HEK293 (cell line): ENCODE measurements around the gene FGFR4.
A peak's percentile ranks its signal among the peaks of the same experiment; 100 is the strongest.

Experiments used
- BCL11B ChIP-seq: fragments of 450-650 bp; formaldehyde crosslinking; IDR thresholded peaks from 2 replicates; pipeline ENCODE4 v1.5.1; 2016; ENCODE audit warnings: low read depth, missing biosample characterization, missing genetic modification characterization
- GLI2 ChIP-seq: fragments of 450-650 bp; formaldehyde crosslinking; IDR thresholded peaks from 2 replicates; pipeline ENCODE4; 2017; ENCODE audit warnings: missing biosample characterization, missing genetic modification characterization, low read depth, borderline replicate concordance
- IKZF3 ChIP-seq: fragments of 450-650 bp; IDR thresholded peaks from 2 replicates; pipeline ENCODE4 v1.5.0; 2018; ENCODE audit warnings: missing biosample characterization, mild to moderate bottlenecking, missing genetic modification characterization, moderate library complexity
- KLF10 ChIP-seq: fragments of 450-650 bp; IDR thresholded peaks from 2 replicates; pipeline ENCODE4 v1.5.1; 2018; ENCODE audit warnings: missing biosample characterization, mild to moderate bottlenecking, missing genetic modification characterization
- KLF8 ChIP-seq: fragments of 450-650 bp; formaldehyde crosslinking; IDR thresholded peaks from 2 replicates; pipeline ENCODE4 v1.5.1; 2016; ENCODE audit warnings: missing biosample characterization, missing genetic modification characterization
- MEIS1 ChIP-seq: sonication (generic); formaldehyde crosslinking; IDR thresholded peaks from 2 replicates; pipeline ENCODE4 v1.8.1; 2022; ENCODE audit warnings: missing genetic modification reagents, mild to moderate bottlenecking, borderline replicate concordance
- OSR2 ChIP-seq: fragments of 450-650 bp; formaldehyde crosslinking; IDR thresholded peaks from 2 replicates; pipeline ENCODE4 v1.5.1; 2016; ENCODE audit warnings: missing biosample characterization, missing genetic modification characterization
- OVOL3 ChIP-seq: fragments of 450-650 bp; formaldehyde crosslinking; IDR thresholded peaks from 2 replicates; pipeline ENCODE4 v1.5.1; 2016; ENCODE audit warnings: missing biosample characterization, missing genetic modification characterization
- REPIN1 ChIP-seq: fragments of 450-650 bp; formaldehyde crosslinking; IDR thresholded peaks from 2 replicates; pipeline ENCODE4 v1.5.1; 2017; ENCODE audit warnings: missing biosample characterization, missing genetic modification characterization, low read depth
- SP2 ChIP-seq: fragments of 450-650 bp; formaldehyde crosslinking; IDR thresholded peaks from 2 replicates; pipeline ENCODE4 v1.5.1; 2016; ENCODE audit warnings: missing biosample characterization, missing genetic modification characterization
- YY2 ChIP-seq: fragments of 450-650 bp; formaldehyde crosslinking; IDR thresholded peaks from 2 replicates; pipeline ENCODE4 v1.5.1; 2016; ENCODE audit warnings: missing biosample characterization, missing genetic modification characterization
- ZBTB10 ChIP-seq: fragments of 450-650 bp; formaldehyde crosslinking; IDR thresholded peaks from 2 replicates; pipeline ENCODE4 v1.5.1; 2016; ENCODE audit warnings: missing biosample characterization, missing genetic modification characterization
- ZBTB44 ChIP-seq: fragments of 450-650 bp; IDR thresholded peaks from 2 replicates; pipeline ENCODE4 v1.5.1; 2018; ENCODE audit warnings: missing biosample characterization, mild to moderate bottlenecking, missing genetic modification characterization
- ZNF138 ChIP-seq: fragments of 450-650 bp; formaldehyde crosslinking; IDR thresholded peaks from 2 replicates; pipeline ENCODE4 v1.5.1; 2016; ENCODE audit warnings: missing biosample characterization, missing genetic modification characterization, borderline replicate concordance
- ZNF140 ChIP-seq: fragments of 450-650 bp; formaldehyde crosslinking; IDR thresholded peaks from 2 replicates; pipeline ENCODE4 v1.5.1; 2016; ENCODE audit warnings: missing biosample characterization, missing genetic modification characterization
- ZNF175 ChIP-seq: fragments of 450-650 bp; formaldehyde crosslinking; IDR thresholded peaks from 2 replicates; pipeline ENCODE4 v1.5.1; 2016; ENCODE audit warnings: missing biosample characterization, missing genetic modification characterization
- ZNF23 ChIP-seq: fragments of 450-650 bp; formaldehyde crosslinking; IDR thresholded peaks from 2 replicates; pipeline ENCODE4 v1.5.1; 2016; ENCODE audit warnings: missing biosample characterization, missing genetic modification characterization, borderline replicate concordance
- ZNF501 ChIP-seq: fragments of 450-650 bp; formaldehyde crosslinking; IDR thresholded peaks from 2 replicates; pipeline ENCODE4 v1.5.1; 2016; ENCODE audit warnings: missing biosample characterization, missing genetic modification characterization
- ZNF529 ChIP-seq: fragments of 450-650 bp; formaldehyde crosslinking; IDR thresholded peaks from 2 replicates; pipeline ENCODE4 v1.5.1; 2017; ENCODE audit warnings: missing genetic modification characterization, missing biosample characterization; ENCODE audit not compliant: insufficient replicate concordance
- ZNF530 ChIP-seq: fragments of 450-650 bp; formaldehyde crosslinking; IDR thresholded peaks from 2 replicates; pipeline ENCODE4 v1.5.1; 2016; ENCODE audit warnings: low read depth, missing biosample characterization, missing genetic modification characterization
- ZNF548 ChIP-seq: fragments of 450-650 bp; formaldehyde crosslinking; IDR thresholded peaks from 2 replicates; pipeline ENCODE4 v1.5.1; 2016; ENCODE audit warnings: missing biosample characterization, missing genetic modification characterization
- ZNF555 ChIP-seq: fragments of 450-650 bp; formaldehyde crosslinking; conservative IDR thresholded peaks from 2 replicates; pipeline ENCODE4 v1.5.1; 2017; ENCODE audit warnings: missing biosample characterization, mild to moderate bottlenecking, missing genetic modification characterization, inconsistent platforms
- ZNF600 ChIP-seq: fragments of 450-650 bp; formaldehyde crosslinking; IDR thresholded peaks from 2 replicates; pipeline ENCODE4 v1.5.1; 2016; ENCODE audit warnings: missing biosample characterization, missing genetic modification characterization
- ZNF664 ChIP-seq: fragments of 450-650 bp; formaldehyde crosslinking; IDR thresholded peaks from 2 replicates; pipeline ENCODE4 v1.5.1; 2016; ENCODE audit warnings: missing biosample characterization, missing genetic modification characterization
- ZNF768 ChIP-seq: fragments of 450-650 bp; formaldehyde crosslinking; IDR thresholded peaks from 2 replicates; pipeline ENCODE4 v1.5.1; 2018; ENCODE audit warnings: missing biosample characterization, mild to moderate bottlenecking, missing genetic modification characterization
- ZNF830 ChIP-seq: fragments of 450-650 bp; IDR thresholded peaks from 2 replicates; pipeline ENCODE4 v1.5.0; 2018; ENCODE audit warnings: missing biosample characterization, missing genetic modification characterization, low read depth, mild to moderate bottlenecking, moderate library complexity
- ZNF837 ChIP-seq: fragments of 450-650 bp; formaldehyde crosslinking; IDR thresholded peaks from 2 replicates; pipeline ENCODE4 v1.5.1; 2016; ENCODE audit warnings: missing biosample characterization, missing genetic modification characterization
- TF ChIP-seq, protein P1 (sequence below): fragments of 450-650 bp; formaldehyde crosslinking; IDR thresholded peaks from 2 replicates; pipeline ENCODE4 v1.5.1; 2016; ENCODE audit warnings: missing biosample characterization, missing genetic modification characterization
- TF ChIP-seq, protein P2 (sequence below): fragments of 450-650 bp; formaldehyde crosslinking; IDR thresholded peaks from 2 replicates; pipeline ENCODE4 v1.5.1; 2016; ENCODE audit warnings: missing biosample characterization, missing genetic modification characterization
- TF ChIP-seq, protein P3 (sequence below): fragments of 450-650 bp; formaldehyde crosslinking; IDR thresholded peaks from 2 replicates; pipeline ENCODE4 v1.5.1; 2016; ENCODE audit warnings: missing biosample characterization, missing genetic modification characterization

FGFR4 gene

DNA sequence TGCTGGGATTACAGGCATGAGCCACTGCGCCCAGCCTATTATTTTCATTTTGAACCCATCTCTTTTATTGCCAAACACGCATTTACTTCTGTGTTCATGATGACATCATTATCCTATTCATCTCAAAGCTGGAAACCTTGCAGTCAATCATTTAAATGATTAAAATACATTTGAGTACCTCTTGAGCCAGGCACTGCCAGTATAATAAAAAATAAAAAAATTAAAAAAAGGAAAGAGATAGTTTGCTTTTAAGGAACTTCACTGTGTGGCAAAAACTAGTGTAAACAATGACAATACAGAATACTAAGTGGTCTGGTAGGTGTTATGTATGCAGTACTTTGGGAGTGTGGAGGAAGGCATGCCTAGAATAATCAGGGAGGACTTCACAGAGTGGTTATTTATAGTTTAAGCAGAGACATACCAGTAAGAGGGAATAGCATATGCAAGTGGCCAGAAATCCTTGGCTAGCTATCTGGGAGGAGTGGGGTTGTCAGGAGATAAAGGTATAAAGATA lies 55.4 kb downstream of the FGFR4 start (continued):
- no peak for TF ChIP-seq BCL11B (tag by site-specific recombination)
- TF ChIP-seq OVOL3 (tag by site-specific recombination) = no peak
- no peak for TF ChIP-seq ZNF175 (tag by site-specific recombination)
- TF ChIP-seq YY2 (tag by site-specific recombination) = no peak
- no peak for TF ChIP-seq ZNF138 (tag by site-specific recombination)
- no peak for TF ChIP-seq ZNF23 (tag by site-specific recombination)
- no peak for TF ChIP-seq MEIS1 (CRISPR knock-in tag)
- no peak for TF ChIP-seq ZNF768 (tag by site-specific recombination)
- TF ChIP-seq, protein P1, sequence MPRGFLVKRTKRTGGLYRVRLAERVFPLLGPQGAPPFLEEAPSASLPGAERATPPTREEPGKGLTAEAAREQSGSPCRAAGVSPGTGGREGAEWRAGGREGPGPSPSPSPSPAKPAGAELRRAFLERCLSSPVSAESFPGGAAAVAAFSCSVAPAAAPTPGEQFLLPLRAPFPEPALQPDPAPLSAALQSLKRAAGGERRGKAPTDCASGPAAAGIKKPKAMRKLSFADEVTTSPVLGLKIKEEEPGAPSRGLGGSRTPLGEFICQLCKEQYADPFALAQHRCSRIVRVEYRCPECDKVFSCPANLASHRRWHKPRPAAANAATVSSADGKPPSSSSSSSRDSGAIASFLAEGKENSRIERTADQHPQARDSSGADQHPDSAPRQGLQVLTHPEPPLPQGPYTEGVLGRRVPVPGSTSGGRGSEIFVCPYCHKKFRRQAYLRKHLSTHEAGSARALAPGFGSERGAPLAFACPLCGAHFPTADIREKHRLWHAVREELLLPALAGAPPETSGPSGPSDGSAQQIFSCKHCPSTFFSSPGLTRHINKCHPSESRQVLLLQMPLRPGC = 0 out of 2 replicates have a peak, but pooled peaks have one; percentile 31
- 0 out of 2 replicates have a peak, but pooled peaks have one; percentile 36 for TF ChIP-seq KLF8 (tag by site-specific recombination)
- TF ChIP-seq, protein P2, sequence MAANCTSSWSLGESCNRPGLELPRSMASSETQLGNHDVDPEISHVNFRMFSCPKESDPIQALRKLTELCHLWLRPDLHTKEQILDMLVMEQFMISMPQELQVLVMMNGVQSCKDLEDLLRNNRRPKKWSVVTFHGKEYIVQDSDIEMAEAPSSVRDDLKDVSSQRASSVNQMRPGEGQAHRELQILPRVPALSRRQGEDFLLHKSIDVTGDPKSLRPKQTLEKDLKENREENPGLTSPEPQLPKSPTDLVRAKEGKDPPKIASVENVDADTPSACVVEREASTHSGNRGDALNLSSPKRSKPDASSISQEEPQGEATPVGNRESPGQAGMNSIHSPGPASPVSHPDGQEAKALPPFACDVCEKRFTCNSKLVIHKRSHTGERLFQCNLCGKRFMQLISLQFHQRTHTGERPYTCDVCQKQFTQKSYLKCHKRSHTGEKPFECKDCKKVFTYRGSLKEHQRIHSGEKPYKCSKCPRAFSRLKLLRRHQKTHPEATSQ (tag by site-specific recombination) = no peak
- 0 out of 2 replicates have a peak, but pooled peaks have one; percentile 9 for TF ChIP-seq IKZF3 (tag by site-specific recombination)
- TF ChIP-seq, protein P3, sequence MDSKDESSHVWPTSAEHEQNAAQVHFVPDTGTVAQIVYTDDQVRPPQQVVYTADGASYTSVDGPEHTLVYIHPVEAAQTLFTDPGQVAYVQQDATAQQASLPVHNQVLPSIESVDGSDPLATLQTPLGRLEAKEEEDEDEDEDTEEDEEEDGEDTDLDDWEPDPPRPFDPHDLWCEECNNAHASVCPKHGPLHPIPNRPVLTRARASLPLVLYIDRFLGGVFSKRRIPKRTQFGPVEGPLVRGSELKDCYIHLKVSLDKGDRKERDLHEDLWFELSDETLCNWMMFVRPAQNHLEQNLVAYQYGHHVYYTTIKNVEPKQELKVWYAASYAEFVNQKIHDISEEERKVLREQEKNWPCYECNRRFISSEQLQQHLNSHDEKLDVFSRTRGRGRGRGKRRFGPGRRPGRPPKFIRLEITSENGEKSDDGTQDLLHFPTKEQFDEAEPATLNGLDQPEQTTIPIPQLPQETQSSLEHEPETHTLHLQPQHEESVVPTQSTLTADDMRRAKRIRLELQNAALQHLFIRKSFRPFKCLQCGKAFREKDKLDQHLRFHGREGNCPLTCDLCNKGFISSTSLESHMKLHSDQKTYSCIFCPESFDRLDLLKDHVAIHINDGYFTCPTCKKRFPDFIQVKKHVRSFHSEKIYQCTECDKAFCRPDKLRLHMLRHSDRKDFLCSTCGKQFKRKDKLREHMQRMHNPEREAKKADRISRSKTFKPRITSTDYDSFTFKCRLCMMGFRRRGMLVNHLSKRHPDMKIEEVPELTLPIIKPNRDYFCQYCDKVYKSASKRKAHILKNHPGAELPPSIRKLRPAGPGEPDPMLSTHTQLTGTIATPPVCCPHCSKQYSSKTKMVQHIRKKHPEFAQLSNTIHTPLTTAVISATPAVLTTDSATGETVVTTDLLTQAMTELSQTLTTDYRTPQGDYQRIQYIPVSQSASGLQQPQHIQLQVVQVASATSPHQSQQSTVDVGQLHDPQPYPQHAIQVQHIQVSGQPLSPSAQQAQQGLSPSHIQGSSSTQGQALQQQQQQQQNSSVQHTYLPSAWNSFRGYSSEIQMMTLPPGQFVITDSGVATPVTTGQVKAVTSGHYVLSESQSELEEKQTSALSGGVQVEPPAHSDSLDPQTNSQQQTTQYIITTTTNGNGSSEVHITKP = 0 out of 2 replicates have a peak, but pooled peaks have one; percentile 28
- no peak for TF ChIP-seq GLI2
- no peak for TF ChIP-seq ZNF530 (tag by site-specific recombination)
- TF ChIP-seq ZNF600 (tag by site-specific recombination) = peak; percentile 51; the same call in 1 of the 2 replicates
- TF ChIP-seq ZNF555 = no peak
- TF ChIP-seq ZNF830 (tag by site-specific recombination) = no peak
- TF ChIP-seq REPIN1 (tag by site-specific recombination) = no peak
- TF ChIP-seq ZNF529 = no peak
- TF ChIP-seq OSR2 = peak; percentile 71; the same call in 1 of the 2 replicates
- no peak for TF ChIP-seq ZNF837 (tag by site-specific recombination)
- peak; percentile 58; the same call in 1 of the 2 replicates for TF ChIP-seq ZNF664 (tag by site-specific recombination)
- TF ChIP-seq KLF10 (tag by site-specific recombination) = peak; percentile 34; the same call in 1 of the 2 replicates
- 0 out of 2 replicates have a peak, but pooled peaks have one; percentile 16 for TF ChIP-seq ZNF501 (tag by site-specific recombination)
- TF ChIP-seq SP2 (tag by site-specific recombination) = peak; percentile 18
- no peak for TF ChIP-seq ZNF548 (tag by site-specific recombination)
- no peak for TF ChIP-seq ZBTB10 (tag by site-specific recombination)
- peak; percentile 40; the same call in 1 of the 2 replicates for TF ChIP-seq ZBTB44 (tag by site-specific recombination)
- no peak for TF ChIP-seq ZNF140 (tag by site-specific recombination)
